H9 (cell line): ENCODE data around the gene ZNF646. TPM values are rescaled to one million over a fixed set of nuclear protein-coding genes. Genes with fewer than 3 reads are reported as not detected.

Experiments used
- DNase-seq: peaks from one replicate; pipeline ENCODE4 v3.0.0-alpha.2; 2017
- H2AFZ ChIP-seq: one replicate; pipeline ENCODE4 v1.6.1; 2013; ENCODE audit warnings: mild to moderate bottlenecking, low read length, control low read depth, moderate library complexity
- H2AK5ac ChIP-seq: 2 replicates; pipeline ENCODE4 v1.6.1; 2013; ENCODE audit warnings: low read length, control low read depth, mixed read lengths; ENCODE audit not compliant: insufficient read length
- H2BK120ac ChIP-seq: one replicate; pipeline ENCODE4 v1.6.1; 2013; ENCODE audit warnings: low read depth, mild to moderate bottlenecking, low read length, control low read depth, inconsistent platforms; ENCODE audit not compliant: poor library complexity, severe bottlenecking
- H2BK12ac ChIP-seq: 2 replicates; pipeline ENCODE4 v1.6.1; 2013; ENCODE audit warnings: low read length, control low read depth, mixed read lengths, low read depth; ENCODE audit not compliant: insufficient read length
- H2BK15ac ChIP-seq: 2 replicates; pipeline ENCODE4 v1.6.1; 2013; ENCODE audit warnings: low read depth, low read length, control low read depth
- H2BK20ac ChIP-seq: one replicate; pipeline ENCODE4 v1.6.1; 2013; ENCODE audit warnings: low read depth, mild to moderate bottlenecking, low read length, control low read depth, inconsistent platforms; ENCODE audit not compliant: poor library complexity, severe bottlenecking
- H2BK5ac ChIP-seq: 2 replicates; pipeline ENCODE4 v1.6.1; 2013; ENCODE audit warnings: low read length, control low read depth, mixed read lengths; ENCODE audit not compliant: insufficient read length
- H3K14ac ChIP-seq: 2 replicates; pipeline ENCODE4 v1.6.1; 2013; ENCODE audit warnings: low read length, control low read depth; ENCODE audit not compliant: insufficient read depth
- H3K18ac ChIP-seq: 2 replicates; pipeline ENCODE4 v1.6.1; 2013; ENCODE audit warnings: low read depth, mild to moderate bottlenecking, mixed read lengths, low read length, control low read depth; ENCODE audit not compliant: insufficient read length
- H3K23ac ChIP-seq: 2 replicates; pipeline ENCODE4 v1.6.1; 2013; ENCODE audit warnings: low read length, control low read depth, mixed read lengths, low read depth; ENCODE audit not compliant: insufficient read length
- H3K23me2 ChIP-seq: 2 replicates; pipeline ENCODE4 v1.6.1; 2013; ENCODE audit warnings: low read depth, mild to moderate bottlenecking, mixed read lengths, low read length, control low read depth; ENCODE audit not compliant: insufficient read length, poor library complexity, severe bottlenecking
- H3K27ac ChIP-seq: 2 replicates; pipeline ENCODE4 v1.5.1; 2013; ENCODE audit warnings: low read length, control low read depth, mixed read lengths, low read depth; ENCODE audit not compliant: insufficient read length
- H3K27me3 ChIP-seq: 2 replicates; pipeline ENCODE4 v1.6.1; 2013; ENCODE audit warnings: low read length, control low read depth, inconsistent platforms; ENCODE audit not compliant: insufficient read depth
- H3K4ac ChIP-seq: 2 replicates; pipeline ENCODE4 v1.6.1; 2013; ENCODE audit warnings: low read depth, mild to moderate bottlenecking, control low read depth, inconsistent platforms, low read length, moderate library complexity
- H3K4me1 ChIP-seq: 2 replicates; pipeline ENCODE4 v1.6.1; 2013; ENCODE audit warnings: low read length, control low read depth, inconsistent platforms; ENCODE audit not compliant: insufficient read depth
- H3K4me2 ChIP-seq: 2 replicates; pipeline ENCODE4 v1.6.1; 2013; ENCODE audit warnings: low read length, control low read depth, mixed read lengths; ENCODE audit not compliant: insufficient read length, insufficient read depth
- H3K56ac ChIP-seq: 2 replicates; pipeline ENCODE4 v1.6.1; 2013; ENCODE audit warnings: low read depth, mild to moderate bottlenecking, mixed read lengths, low read length, control low read depth; ENCODE audit not compliant: insufficient read length
- H3K79me1 ChIP-seq: 2 replicates; pipeline ENCODE4 v1.6.1; 2013; ENCODE audit warnings: low read depth, mild to moderate bottlenecking, moderate library complexity, low read length, control low read depth, inconsistent platforms; ENCODE audit not compliant: insufficient read depth, poor library complexity, severe bottlenecking
- H3K79me2 ChIP-seq: 2 replicates; pipeline ENCODE4 v1.6.1; 2013; ENCODE audit warnings: low read length, control low read depth, inconsistent platforms; ENCODE audit not compliant: insufficient read depth
- H3K9ac ChIP-seq: 2 replicates; pipeline ENCODE4 v1.6.1; 2013; ENCODE audit warnings: low read length, control low read depth, mixed read lengths; ENCODE audit not compliant: insufficient read length; ENCODE audit errors: extremely low read depth
- H3K9me3 ChIP-seq: one replicate; pipeline ENCODE4 v1.6.1; 2013; ENCODE audit warnings: low read depth, low read length, inconsistent platforms; ENCODE audit not compliant: control insufficient read depth
- H3T11ph ChIP-seq: one replicate; pipeline ENCODE4 v1.6.1; 2013; ENCODE audit warnings: mild to moderate bottlenecking, low read length, control low read depth, inconsistent platforms
- H4K20me1 ChIP-seq: one replicate; pipeline ENCODE4 v1.6.1; 2013; ENCODE audit not compliant: control insufficient read depth, insufficient read length, insufficient read depth
- H4K5ac ChIP-seq: 2 replicates; pipeline ENCODE4 v1.6.1; 2013; ENCODE audit warnings: low read depth, mild to moderate bottlenecking, mixed read lengths, low read length, control low read depth; ENCODE audit not compliant: insufficient read length
- H4K8ac ChIP-seq: replicated peaks from 2 replicates; pipeline ENCODE4 v1.6.1; 2013; ENCODE audit warnings: low read length, control low read depth, mixed read lengths, low read depth; ENCODE audit not compliant: insufficient read length
- H4K91ac ChIP-seq: 2 replicates; pipeline ENCODE4 v1.6.1; 2013; ENCODE audit warnings: low read depth, mild to moderate bottlenecking, moderate library complexity, mixed read lengths, low read length, control low read depth; ENCODE audit not compliant: insufficient read length
- H3K27ac Mint-ChIP-seq, 3 experiments: 2 replicates in 2 of 3; 3 replicates in 1 of 3; pipeline ENCODE4 v1.8.0; 2020 to 2021; ENCODE audit warnings: mixed read lengths in 3 of 3, mild to moderate bottlenecking in 1 of 3, moderate library complexity in 1 of 3
- H3K27me3 Mint-ChIP-seq: 2 replicates; pipeline ENCODE4 v1.8.0; 2021; ENCODE audit warnings: low read depth, mild to moderate bottlenecking, moderate library complexity, mixed read lengths
- H3K36me3 Mint-ChIP-seq, 3 experiments: 2 replicates in 2 of 3; 3 replicates in 1 of 3; pipeline ENCODE4 v1.8.0; 2020 to 2021; ENCODE audit warnings: low read depth in 3 of 3, mixed read lengths in 3 of 3; ENCODE audit not compliant: insufficient read depth in 1 of 3
- H3K4me1 Mint-ChIP-seq, 2 experiments: 2 replicates each; pipeline ENCODE4 v1.8.0; 2020; ENCODE audit warnings: mixed read lengths in 2 of 2
- H3K4me3 Mint-ChIP-seq, 2 experiments: 2 replicates in 1 of 2; 3 replicates in 1 of 2; pipeline ENCODE4 v1.8.0; 2020 to 2021; ENCODE audit warnings: mild to moderate bottlenecking in 2 of 2, mixed read lengths in 2 of 2, moderate library complexity in 1 of 2
- H3K9me3 Mint-ChIP-seq, 2 experiments: 2 replicates in 1 of 2; 3 replicates in 1 of 2; pipeline ENCODE4 v1.8.0; 2020; ENCODE audit warnings: mild to moderate bottlenecking in 2 of 2, mixed read lengths in 2 of 2, moderate library complexity in 1 of 2
- CTCF ChIP-seq: fragments of 200-600 bp; sonication (generic); conservative IDR thresholded peaks from 3 replicates; pipeline ENCODE4 v1.8.0; 2021; ENCODE audit warnings: antibody characterized with exemption, mild to moderate bottlenecking
- WGBS: extraction: QIAGEN DNeasy Blood & Tissue Kit; methylation state at CpG from one replicate; pipeline ENCODE4 v1.1.7; 2013; ENCODE audit warnings: missing lambda C conversion rate, low lambda C conversion rate, mixed read lengths; ENCODE audit not compliant: insufficient read length; ENCODE audit errors: extremely low coverage; 5-methylcytosine and 5-hydroxymethylcytosine counted together
- total RNA-seq: library from RNA; stranded (reverse); gene quantifications from 2 replicates; pipeline ENCODE4 v1.2.1, GENCODE V29; 2021

Gene ZNF646
- total RNA-seq, 1 experiment from 2014 or later: 29.2 TPM

DNA sequence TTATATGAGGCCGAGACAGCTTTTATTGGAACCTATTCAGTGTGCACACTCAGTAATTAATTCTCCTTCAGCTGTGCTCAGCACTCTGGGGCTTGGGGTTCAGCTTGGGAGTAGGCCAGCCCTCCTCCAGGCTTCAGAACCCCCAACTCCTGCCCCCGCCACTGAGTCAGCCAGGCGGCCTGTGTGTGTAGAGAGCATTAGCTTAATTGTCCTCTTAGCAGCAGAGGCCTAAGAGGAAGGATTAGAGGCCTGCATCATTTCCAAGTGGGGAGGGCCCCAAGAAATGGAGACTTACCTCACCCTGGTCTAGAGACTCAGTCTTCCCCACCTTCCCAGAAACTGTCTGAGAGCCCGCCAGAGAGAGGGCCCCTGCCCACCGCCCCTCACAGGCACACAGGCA lies 13.7 kb downstream of the ZNF646 start:
- no peak overlapping the region for H3K56ac ChIP-seq
- H3K14ac ChIP-seq: no peak overlapping the region
- no peaks in the 10 kb centered on the region for H3K4me1 ChIP-seq
- no peak overlapping the region for H3K27ac ChIP-seq
- no peak overlapping the region for H2BK120ac ChIP-seq
- Mint-ChIP-seq H3K9me3 (no peaks in the 10 kb centered on the region), H3K27me3 (no peaks in the 10 kb centered on the region), H3K36me3 (peaks cover 5 to 29% (median 27%) of the 10 kb centered on the region in 3 experiments; a peak in 6 of 7 replicates), H3K4me3 (no peak overlapping the region), H3K27ac (no peak overlapping the region), H3K4me1 (no peaks in the 10 kb centered on the region; a peak in 1 of 4 replicates)
- H3T11ph ChIP-seq: no peak overlapping the region
- no peaks in the 10 kb centered on the region for H3K9me3 ChIP-seq
- H3K23ac ChIP-seq: no peak overlapping the region
- no peak overlapping the region for H3K9ac ChIP-seq
- no peak overlapping the region for H3K4me2 ChIP-seq
- no CpG with 5 or more reads among the region's 5 CpGs for WGBS
- no peak overlapping the region for H2BK15ac ChIP-seq
- H3K18ac ChIP-seq: no peak overlapping the region
- no peak overlapping the region for H4K91ac ChIP-seq
- TF ChIP-seq CTCF: no peak
- no peaks in the 10 kb centered on the region for H3K23me2 ChIP-seq
- no peaks in the 10 kb centered on the region for H4K20me1 ChIP-seq
- H4K8ac ChIP-seq: no peak overlapping the region
- no peak overlapping the region for H2AFZ ChIP-seq
- peaks cover 2% of the 10 kb centered on the region; the same call in 1 of the 2 replicates for H3K79me2 ChIP-seq
- H3K27me3 ChIP-seq: no peaks in the 10 kb centered on the region
- no peak overlapping the region for H4K5ac ChIP-seq
- no peak for DNase-seq
- no peak overlapping the region for H2BK12ac ChIP-seq
- H3K79me1 ChIP-seq: peaks cover 2% of the 10 kb centered on the region
- no peak overlapping the region for H2BK20ac ChIP-seq
- H2BK5ac ChIP-seq: no peak overlapping the region
- no peak overlapping the region for H2AK5ac ChIP-seq
- H3K4ac ChIP-seq: no peak overlapping the region
